Osteocyte (in vitro differentiated cells): ENCODE data around the gene OR5B12. TPM values are rescaled to one million over a fixed set of nuclear protein-coding genes. Genes with fewer than 3 reads are reported as not detected.

ENCODE experiments used
- DNase-seq: peaks from one replicate; pipeline ENCODE4 v3.0.0; 2021; ENCODE audit warnings: mixed read lengths; ENCODE audit not compliant: unreplicated experiment; ENCODE audit errors: extremely low spot score
- H3K27ac Mint-ChIP-seq: one replicate; pipeline ENCODE4 v1.8.0; 2021; ENCODE audit warnings: mild to moderate bottlenecking, mixed read lengths; ENCODE audit not compliant: unreplicated experiment
- H3K27me3 Mint-ChIP-seq: one replicate; pipeline ENCODE4 v1.8.0; 2021; ENCODE audit warnings: mixed read lengths; ENCODE audit not compliant: unreplicated experiment
- H3K36me3 Mint-ChIP-seq: one replicate; pipeline ENCODE4 v1.8.0; 2021; ENCODE audit warnings: mixed read lengths; ENCODE audit not compliant: unreplicated experiment
- H3K4me1 Mint-ChIP-seq: one replicate; pipeline ENCODE4 v1.8.0; 2021; ENCODE audit warnings: mixed read lengths; ENCODE audit not compliant: unreplicated experiment
- H3K4me3 Mint-ChIP-seq: one replicate; pipeline ENCODE4 v1.8.0; 2021; ENCODE audit warnings: mild to moderate bottlenecking, moderate library complexity, mixed read lengths; ENCODE audit not compliant: unreplicated experiment
- H3K9me3 Mint-ChIP-seq: one replicate; pipeline ENCODE4 v1.8.0; 2021; ENCODE audit warnings: mixed read lengths; ENCODE audit not compliant: unreplicated experiment
- CTCF ChIP-seq: fragments of 200-600 bp; sonication (generic); IDR thresholded peaks from 2 replicates; pipeline ENCODE4 v1.5.0; 2021; ENCODE audit warnings: antibody characterized with exemption, mild to moderate bottlenecking, moderate library complexity
- total RNA-seq: library from RNA; stranded (reverse); gene quantifications from 2 replicates; pipeline ENCODE4 v1.2.1, GENCODE V29; 2021

Gene OR5B12
- total RNA-seq, 1 donor from 2014 or later: not detected

GRCh38 chr11:58466293-58466692, 24.3 kb upstream of the OR5B12 start:
- no peak for DNase-seq
- H3K27me3 Mint-ChIP-seq: peaks cover 4% of the 10 kb centered on the region
- no peak for TF ChIP-seq CTCF
- H3K36me3 Mint-ChIP-seq: no peaks in the 10 kb centered on the region
- H3K4me1 Mint-ChIP-seq: no peaks in the 10 kb centered on the region
- peaks cover 8% of the 10 kb centered on the region for H3K9me3 Mint-ChIP-seq
- H3K27ac Mint-ChIP-seq: no peak overlapping the region
- H3K4me3 Mint-ChIP-seq: no peak overlapping the region

- Mint-ChIP-seq H3K27ac (no peak overlapping the region), H3K36me3 (no peaks in the 10 kb centered on the region), H3K9me3 (peaks cover 6% of the 10 kb centered on the region), H3K4me1 (no peaks in the 10 kb centered on the region), H3K27me3 (peaks cover 4% of the 10 kb centered on the region), H3K4me3 (no peak overlapping the region)
- DNase-seq: no peak
- TF ChIP-seq CTCF: no peak
Measured at GRCh38 chr11:58465690-58466089, 23.7 kb upstream of the OR5B12 start.

- TF ChIP-seq CTCF: no peak
- DNase-seq: no peak
- H3K9me3 Mint-ChIP-seq: peaks cover 13% of the 10 kb centered on the region
- no peak overlapping the region for H3K4me3 Mint-ChIP-seq
- H3K27me3 Mint-ChIP-seq: peaks cover 13% of the 10 kb centered on the region
- no peak overlapping the region for H3K27ac Mint-ChIP-seq
- no peaks in the 10 kb centered on the region for H3K36me3 Mint-ChIP-seq
- H3K4me1 Mint-ChIP-seq: no peaks in the 10 kb centered on the region
Measured at GRCh38 chr11:58451585-58451984, 9.5 kb upstream of the OR5B12 start.

- Mint-ChIP-seq H3K4me3 (no peak overlapping the region), H3K9me3 (peaks cover 17% of the 10 kb centered on the region), H3K27me3 (peaks cover 3% of the 10 kb centered on the region), H3K27ac (no peak overlapping the region), H3K36me3 (no peaks in the 10 kb centered on the region), H3K4me1 (no peaks in the 10 kb centered on the region)
- no peak for DNase-seq
- no peak for TF ChIP-seq CTCF
Measured at GRCh38 chr11:58446294-58446693, 4.3 kb upstream of the OR5B12 start.

GRCh38 chr11:58444300-58444699, 2.3 kb upstream of the OR5B12 start:
- peaks cover 9% of the 10 kb centered on the region for H3K27me3 Mint-ChIP-seq
- no peaks in the 10 kb centered on the region for H3K36me3 Mint-ChIP-seq
- H3K4me1 Mint-ChIP-seq: no peaks in the 10 kb centered on the region
- no peak overlapping the region for H3K4me3 Mint-ChIP-seq
- TF ChIP-seq CTCF: no peak
- no peak for DNase-seq
- H3K9me3 Mint-ChIP-seq: peaks cover 15% of the 10 kb centered on the region
- H3K27ac Mint-ChIP-seq: no peak overlapping the region
